Nephron (organoid): ENCODE data around the gene FNDC3B.

Experiments
- H3K27ac Mint-ChIP-seq, 3 experiments: 2 replicates each; pipeline ENCODE4 v1.8.0; 2020; ENCODE audit warnings: mixed read lengths in 3 of 3, mild to moderate bottlenecking in 2 of 3, moderate library complexity in 1 of 3
- H3K27me3 Mint-ChIP-seq: 2 replicates; pipeline ENCODE4 v1.8.0; 2021; ENCODE audit warnings: low read depth, mild to moderate bottlenecking, moderate library complexity, mixed read lengths
- H3K36me3 Mint-ChIP-seq: 2 replicates; pipeline ENCODE4 v1.8.0; 2020; ENCODE audit warnings: low read depth, mixed read lengths
- H3K4me1 Mint-ChIP-seq: 2 replicates; pipeline ENCODE4 v1.8.0; 2020; ENCODE audit warnings: mixed read lengths
- H3K4me3 Mint-ChIP-seq, 3 experiments: 2 replicates each; pipeline ENCODE4 v1.8.0; 2020; ENCODE audit warnings: mild to moderate bottlenecking in 3 of 3, mixed read lengths in 3 of 3, moderate library complexity in 2 of 3
- H3K9me3 Mint-ChIP-seq: 2 replicates; pipeline ENCODE4 v1.8.0; 2020; ENCODE audit warnings: mixed read lengths
- TF ChIP-seq, protein P1 (sequence below), 3 experiments: fragments of 200-600 bp; sonication (generic); IDR thresholded peaks; one replicate each; pipeline ENCODE4 v1.5.0; 2021; ENCODE audit warnings: antibody characterized with exemption in 3 of 3; ENCODE audit not compliant: unreplicated experiment in 3 of 3

FNDC3B gene

GRCh38 chr3:172189213-172189612 is 149.8 kb downstream of the FNDC3B start:
- Mint-ChIP-seq H3K27me3 (no peaks in the 10 kb centered on the region), H3K4me1 (peaks cover 16% of the 10 kb centered on the region), H3K27ac (no peak overlapping the region), H3K4me3 (no peak overlapping the region), H3K9me3 (no peaks in the 10 kb centered on the region), H3K36me3 (peaks cover 7% of the 10 kb centered on the region)
- TF ChIP-seq, protein P1, sequence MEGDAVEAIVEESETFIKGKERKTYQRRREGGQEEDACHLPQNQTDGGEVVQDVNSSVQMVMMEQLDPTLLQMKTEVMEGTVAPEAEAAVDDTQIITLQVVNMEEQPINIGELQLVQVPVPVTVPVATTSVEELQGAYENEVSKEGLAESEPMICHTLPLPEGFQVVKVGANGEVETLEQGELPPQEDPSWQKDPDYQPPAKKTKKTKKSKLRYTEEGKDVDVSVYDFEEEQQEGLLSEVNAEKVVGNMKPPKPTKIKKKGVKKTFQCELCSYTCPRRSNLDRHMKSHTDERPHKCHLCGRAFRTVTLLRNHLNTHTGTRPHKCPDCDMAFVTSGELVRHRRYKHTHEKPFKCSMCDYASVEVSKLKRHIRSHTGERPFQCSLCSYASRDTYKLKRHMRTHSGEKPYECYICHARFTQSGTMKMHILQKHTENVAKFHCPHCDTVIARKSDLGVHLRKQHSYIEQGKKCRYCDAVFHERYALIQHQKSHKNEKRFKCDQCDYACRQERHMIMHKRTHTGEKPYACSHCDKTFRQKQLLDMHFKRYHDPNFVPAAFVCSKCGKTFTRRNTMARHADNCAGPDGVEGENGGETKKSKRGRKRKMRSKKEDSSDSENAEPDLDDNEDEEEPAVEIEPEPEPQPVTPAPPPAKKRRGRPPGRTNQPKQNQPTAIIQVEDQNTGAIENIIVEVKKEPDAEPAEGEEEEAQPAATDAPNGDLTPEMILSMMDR (IDR thresholded peaks at IDR 0.05; ENCODE audit: unreplicated experiment in 3 of 3) = no peak

GRCh38 chr3:172189987-172190603 is 150.7 kb downstream of the FNDC3B start:
- TF ChIP-seq, protein P1 (IDR thresholded peaks at IDR 0.05; ENCODE audit: unreplicated experiment in 3 of 3) = no peak
- no peak overlapping the region for H3K4me3 Mint-ChIP-seq
- H3K36me3 Mint-ChIP-seq = peaks cover 7% of the 10 kb centered on the region
- H3K27me3 Mint-ChIP-seq = no peaks in the 10 kb centered on the region
- peaks cover 19% of the 10 kb centered on the region for H3K4me1 Mint-ChIP-seq
- peak overlapping the region in 1 of 3 experiments; percentile 48 for H3K27ac Mint-ChIP-seq
- no peaks in the 10 kb centered on the region for H3K9me3 Mint-ChIP-seq

GRCh38 chr3:172190980-172191379 is 151.6 kb downstream of the FNDC3B start:
- Mint-ChIP-seq H3K4me3 (no peak overlapping the region), H3K9me3 (no peaks in the 10 kb centered on the region), H3K4me1 (peaks cover 24% of the 10 kb centered on the region), H3K27me3 (no peaks in the 10 kb centered on the region), H3K27ac (no peak overlapping the region), H3K36me3 (peaks cover 7% of the 10 kb centered on the region)
- TF ChIP-seq, protein P1 (IDR thresholded peaks at IDR 0.05; ENCODE audit: unreplicated experiment in 3 of 3) = no peak

DNA sequence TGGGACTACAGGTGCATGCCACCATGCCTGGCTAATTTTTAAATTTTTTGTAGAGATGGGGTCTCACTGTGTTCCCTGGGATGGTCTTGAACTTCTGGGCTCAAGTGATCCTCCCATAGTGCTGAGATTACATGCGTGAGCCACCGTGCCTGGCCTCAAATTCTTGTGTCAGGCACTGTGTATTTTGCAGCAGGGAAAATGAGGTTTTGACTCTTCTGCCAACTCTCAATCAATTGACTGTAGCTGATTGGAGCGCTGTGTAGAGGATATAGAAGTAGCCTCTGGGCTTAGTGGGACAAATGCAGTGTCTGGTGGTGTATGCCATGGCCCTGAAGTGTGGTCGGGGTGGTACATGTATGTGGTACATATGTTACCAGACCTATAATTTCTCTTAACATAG is 152.3 kb downstream of the FNDC3B start:
- Mint-ChIP-seq H3K27me3 (no peaks in the 10 kb centered on the region), H3K36me3 (peaks cover 5% of the 10 kb centered on the region), H3K9me3 (no peaks in the 10 kb centered on the region), H3K4me3 (no peak overlapping the region), H3K27ac (peak overlapping the region; percentile 16 to 32 (median 28)), H3K4me1 (peaks cover 24% of the 10 kb centered on the region)
- TF ChIP-seq, protein P1 (IDR thresholded peaks at IDR 0.05; ENCODE audit: unreplicated experiment in 3 of 3) = no peak

GRCh38 chr3:172192830-172193415 is 153.5 kb downstream of the FNDC3B start:
- Mint-ChIP-seq H3K36me3 (peaks cover 3% of the 10 kb centered on the region), H3K27me3 (no peaks in the 10 kb centered on the region), H3K4me3 (no peak overlapping the region), H3K4me1 (peaks cover 26% of the 10 kb centered on the region), H3K9me3 (no peaks in the 10 kb centered on the region), H3K27ac (peak overlapping the region in 1 of 3 experiments; percentile 74)
- TF ChIP-seq, protein P1 (IDR thresholded peaks at IDR 0.05; ENCODE audit: unreplicated experiment in 3 of 3) = no peak

GRCh38 chr3:172193436-172193835 is 154.1 kb downstream of the FNDC3B start:
- Mint-ChIP-seq H3K9me3 (no peaks in the 10 kb centered on the region), H3K27ac (peak overlapping the region; percentile 57 to 75 (median 74)), H3K36me3 (peaks cover 6% of the 10 kb centered on the region), H3K27me3 (no peaks in the 10 kb centered on the region), H3K4me3 (no peak overlapping the region), H3K4me1 (peaks cover 31% of the 10 kb centered on the region)
- TF ChIP-seq, protein P1 (IDR thresholded peaks at IDR 0.05; ENCODE audit: unreplicated experiment in 3 of 3) = no peak
